ENCODE measurements around the gene PBX1. TPM values are rescaled to one million over a fixed set of nuclear protein-coding genes. Genes with fewer than 3 reads are reported as not detected.
A peak's percentile ranks its signal among the peaks of the same experiment; 100 is the strongest.

Gene PBX1
- total and polyA plus RNA-seq, 4 donors: 2.2 to 17.3 (median 5.1) TPM

DNA sequence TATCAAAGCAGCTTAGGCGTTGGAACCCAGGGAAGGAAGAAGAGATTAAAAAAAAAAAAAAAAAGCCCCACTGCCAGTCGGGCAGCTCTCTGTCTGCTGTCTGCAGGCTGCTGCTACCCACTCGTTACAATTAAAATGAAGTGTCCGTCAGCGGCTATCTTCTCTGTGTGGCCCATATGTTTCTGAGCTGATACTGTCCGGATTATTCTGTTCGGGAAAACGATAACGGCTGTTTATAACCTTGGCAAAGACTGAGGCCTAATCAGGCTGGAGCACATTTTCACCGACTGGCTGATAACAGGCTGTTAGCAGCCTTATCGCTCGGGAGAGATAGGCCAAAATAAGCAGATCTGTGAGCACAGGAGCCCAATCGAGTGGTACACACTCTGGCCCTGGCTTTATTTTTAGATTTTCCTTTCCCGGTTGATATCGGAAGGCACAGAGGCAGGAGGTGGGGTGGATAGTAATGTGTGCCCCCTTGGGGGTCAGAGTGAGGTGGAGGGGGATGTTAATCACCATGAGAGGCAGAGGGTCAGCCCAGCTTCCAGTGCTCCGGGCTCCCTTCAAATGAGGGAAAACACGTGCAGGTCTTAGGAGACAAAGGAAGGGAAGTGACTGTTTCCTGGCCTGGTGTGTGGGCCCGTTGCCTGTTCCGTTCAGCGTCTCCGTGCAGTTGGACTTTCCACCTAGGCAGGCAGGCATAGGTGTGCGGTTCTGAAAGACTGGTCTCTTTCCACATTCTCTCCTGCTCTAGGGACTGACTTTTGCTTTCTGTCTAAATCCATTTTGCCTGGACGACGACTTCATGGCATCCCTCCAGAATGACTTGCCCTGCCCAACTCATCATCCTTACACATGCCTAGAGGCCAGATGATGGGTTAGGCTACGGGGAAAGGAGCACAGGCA lies 153.4 kb downstream of the PBX1 start:
- no peak overlapping the region for H3K4me3 ChIP-seq (ENCODE audit: low read depth in 1 of 3, low read length in 3 of 3)
- H3K27me3 ChIP-seq (ENCODE audit: control insufficient read depth in 4 of 4, insufficient read depth in 4 of 4, low read length in 3 of 4): no peaks in the 10 kb centered on the region
- 41% methylated on average over 25 of the region's 25 CpGs for WGBS
- H3K36me3 ChIP-seq (ENCODE audit: control insufficient read depth in 4 of 4, insufficient read depth in 3 of 4, low read depth in 1 of 4, low read length in 3 of 4): no peaks in the 10 kb centered on the region
- TF ChIP-seq RAD21 (IDR thresholded peaks at IDR 0.05) (peak; percentile 7 to 16), SP1 (IDR thresholded peaks at IDR 0.05) (no peak), NR2F2 (IDR thresholded peaks at IDR 0.05) (peak; percentile 98), EGR1 (IDR thresholded peaks at IDR 0.05; ENCODE audit: low read depth in 2 of 2) (no peak), YY1 (IDR thresholded peaks at IDR 0.05) (peak; percentile 49), GABPA (IDR thresholded peaks at IDR 0.05 in 1 of 2, conservative IDR thresholded peaks at IDR 0.05 in 1 of 2) (no peak), RXRA (IDR thresholded peaks at IDR 0.05) (peak in 1 of 2 donors; percentile 28)
- TF ChIP-seq, protein P1, sequence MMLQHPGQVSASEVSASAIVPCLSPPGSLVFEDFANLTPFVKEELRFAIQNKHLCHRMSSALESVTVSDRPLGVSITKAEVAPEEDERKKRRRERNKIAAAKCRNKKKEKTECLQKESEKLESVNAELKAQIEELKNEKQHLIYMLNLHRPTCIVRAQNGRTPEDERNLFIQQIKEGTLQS (IDR thresholded peaks at IDR 0.05): no peak
- TF ChIP-seq, protein P2, sequence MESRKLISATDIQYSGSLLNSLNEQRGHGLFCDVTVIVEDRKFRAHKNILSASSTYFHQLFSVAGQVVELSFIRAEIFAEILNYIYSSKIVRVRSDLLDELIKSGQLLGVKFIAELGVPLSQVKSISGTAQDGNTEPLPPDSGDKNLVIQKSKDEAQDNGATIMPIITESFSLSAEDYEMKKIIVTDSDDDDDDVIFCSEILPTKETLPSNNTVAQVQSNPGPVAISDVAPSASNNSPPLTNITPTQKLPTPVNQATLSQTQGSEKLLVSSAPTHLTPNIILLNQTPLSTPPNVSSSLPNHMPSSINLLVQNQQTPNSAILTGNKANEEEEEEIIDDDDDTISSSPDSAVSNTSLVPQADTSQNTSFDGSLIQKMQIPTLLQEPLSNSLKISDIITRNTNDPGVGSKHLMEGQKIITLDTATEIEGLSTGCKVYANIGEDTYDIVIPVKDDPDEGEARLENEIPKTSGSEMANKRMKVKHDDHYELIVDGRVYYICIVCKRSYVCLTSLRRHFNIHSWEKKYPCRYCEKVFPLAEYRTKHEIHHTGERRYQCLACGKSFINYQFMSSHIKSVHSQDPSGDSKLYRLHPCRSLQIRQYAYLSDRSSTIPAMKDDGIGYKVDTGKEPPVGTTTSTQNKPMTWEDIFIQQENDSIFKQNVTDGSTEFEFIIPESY (IDR thresholded peaks at IDR 0.05): peak; percentile 15
- TF ChIP-seq, protein P3, sequence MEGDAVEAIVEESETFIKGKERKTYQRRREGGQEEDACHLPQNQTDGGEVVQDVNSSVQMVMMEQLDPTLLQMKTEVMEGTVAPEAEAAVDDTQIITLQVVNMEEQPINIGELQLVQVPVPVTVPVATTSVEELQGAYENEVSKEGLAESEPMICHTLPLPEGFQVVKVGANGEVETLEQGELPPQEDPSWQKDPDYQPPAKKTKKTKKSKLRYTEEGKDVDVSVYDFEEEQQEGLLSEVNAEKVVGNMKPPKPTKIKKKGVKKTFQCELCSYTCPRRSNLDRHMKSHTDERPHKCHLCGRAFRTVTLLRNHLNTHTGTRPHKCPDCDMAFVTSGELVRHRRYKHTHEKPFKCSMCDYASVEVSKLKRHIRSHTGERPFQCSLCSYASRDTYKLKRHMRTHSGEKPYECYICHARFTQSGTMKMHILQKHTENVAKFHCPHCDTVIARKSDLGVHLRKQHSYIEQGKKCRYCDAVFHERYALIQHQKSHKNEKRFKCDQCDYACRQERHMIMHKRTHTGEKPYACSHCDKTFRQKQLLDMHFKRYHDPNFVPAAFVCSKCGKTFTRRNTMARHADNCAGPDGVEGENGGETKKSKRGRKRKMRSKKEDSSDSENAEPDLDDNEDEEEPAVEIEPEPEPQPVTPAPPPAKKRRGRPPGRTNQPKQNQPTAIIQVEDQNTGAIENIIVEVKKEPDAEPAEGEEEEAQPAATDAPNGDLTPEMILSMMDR (IDR thresholded peaks at IDR 0.05; ENCODE audit: low read depth, low read length, missing input control): no peak
- TF ChIP-seq, protein P4, sequence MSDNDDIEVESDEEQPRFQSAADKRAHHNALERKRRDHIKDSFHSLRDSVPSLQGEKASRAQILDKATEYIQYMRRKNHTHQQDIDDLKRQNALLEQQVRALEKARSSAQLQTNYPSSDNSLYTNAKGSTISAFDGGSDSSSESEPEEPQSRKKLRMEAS (IDR thresholded peaks at IDR 0.05): peak; percentile 46
- H3K4me1 ChIP-seq (ENCODE audit: control insufficient read depth in 4 of 4, insufficient read depth in 4 of 4, low read length in 3 of 4): peaks cover 5 to 19% (median 12%) of the 10 kb centered on the region in 4 donors
- peak overlapping the region in 1 of 2 donors; percentile 43 for H3K9ac ChIP-seq (ENCODE audit: low read depth in 1 of 2, low read length in 2 of 2)
- H3K9me3 ChIP-seq (ENCODE audit: control insufficient read depth in 4 of 4, low read length in 3 of 4): no peaks in the 10 kb centered on the region
- DNase-seq (ENCODE audit: low spot score): peak; percentile 78
- H3K27ac ChIP-seq (ENCODE audit: low read depth in 1 of 2, low read length in 2 of 2): peak overlapping the region; percentile 54 to 65

DNA sequence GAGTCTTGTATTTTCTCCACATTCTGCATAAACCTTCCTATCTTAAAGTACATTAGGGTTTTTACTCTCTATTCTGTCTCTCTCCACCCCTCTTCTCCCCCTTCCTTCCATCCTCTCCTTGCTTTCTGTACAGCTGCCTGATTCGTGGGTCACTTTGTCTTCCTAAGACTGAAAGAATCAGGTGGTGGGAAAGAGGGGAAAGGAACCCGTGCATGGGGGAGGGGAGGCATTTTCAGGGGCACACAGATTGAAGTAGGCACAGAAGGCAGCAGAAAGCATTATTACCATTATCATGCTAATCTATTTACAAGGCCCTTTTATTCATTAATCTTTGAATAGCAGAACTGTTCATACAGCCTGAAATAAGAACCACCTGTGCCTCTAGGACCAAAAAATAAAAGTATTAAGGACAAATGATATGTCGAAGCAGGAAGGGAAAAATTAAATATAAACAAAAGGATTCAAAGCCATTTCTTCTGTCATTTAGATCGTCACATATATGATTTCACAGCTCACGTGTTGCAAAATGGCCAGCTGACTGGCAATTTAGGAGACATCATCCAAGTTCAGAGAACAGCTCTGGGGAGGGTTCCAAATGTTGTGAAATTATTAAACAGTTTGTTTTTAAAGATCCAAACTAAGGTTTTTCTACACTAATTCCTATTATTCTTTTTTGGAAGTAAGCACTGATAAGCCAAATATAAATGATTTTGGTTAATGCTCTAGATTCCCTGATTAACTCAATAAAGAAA lies 154.6 kb downstream of the PBX1 start:
- DNase-seq (ENCODE audit: low spot score): no peak
- H3K27me3 ChIP-seq (ENCODE audit: control insufficient read depth in 4 of 4, insufficient read depth in 4 of 4, low read length in 3 of 4): no peaks in the 10 kb centered on the region
- H3K4me3 ChIP-seq (ENCODE audit: low read depth in 1 of 3, low read length in 3 of 3): no peak overlapping the region
- no peak overlapping the region for H3K9ac ChIP-seq (ENCODE audit: low read depth in 1 of 2, low read length in 2 of 2)
- no peak overlapping the region for H3K27ac ChIP-seq (ENCODE audit: low read depth in 1 of 2, low read length in 2 of 2)
- TF ChIP-seq, protein P1 (IDR thresholded peaks at IDR 0.05): no peak
- TF ChIP-seq YY1 (IDR thresholded peaks at IDR 0.05): peak; percentile 82
- peak in 1 of 2 donors; percentile 46 for TF ChIP-seq HNF4A (conservative IDR thresholded peaks at IDR 0.05)
- TF ChIP-seq, protein P2 (IDR thresholded peaks at IDR 0.05): peak; percentile 28
- no peak for TF ChIP-seq EGR1 (IDR thresholded peaks at IDR 0.05; ENCODE audit: low read depth in 2 of 2)
- peak in 1 of 2 donors; percentile 15 for TF ChIP-seq RAD21 (IDR thresholded peaks at IDR 0.05)
- TF ChIP-seq RXRA (IDR thresholded peaks at IDR 0.05): peak in 1 of 2 donors; percentile 29
- peaks cover 5 to 19% (median 12%) of the 10 kb centered on the region in 4 donors for H3K4me1 ChIP-seq (ENCODE audit: control insufficient read depth in 4 of 4, insufficient read depth in 4 of 4, low read length in 3 of 4)
- no peaks in the 10 kb centered on the region for H3K36me3 ChIP-seq (ENCODE audit: control insufficient read depth in 4 of 4, insufficient read depth in 3 of 4, low read depth in 1 of 4, low read length in 3 of 4)
- H3K9me3 ChIP-seq (ENCODE audit: control insufficient read depth in 4 of 4, low read length in 3 of 4): no peaks in the 10 kb centered on the region
- 59% methylated on average over 5 of the region's 5 CpGs for WGBS
